ENCODE data around the gene PCDHGA7.
"Not testable (repeated sequence)": the region's sequence is repeated elsewhere in the genome, so short reads cannot be mapped to it uniquely, and the experiment has no call there.

The PCDHGA7 gene

GRCh38 chr5:141369994-141370848 is 12.3 kb upstream of the PCDHGA7 start, which contains the start of gene PCDHGB3:
Gene PCDHGB3 (plus strand): TSS chr5:141370242. CDS start chr5:141370395, 153 bp downstream.
- no peak for DNase-seq

- DNase-seq = no peak
Observed at GRCh38 chr5:141371572-141372475, 10.7 kb upstream of the PCDHGA7 start.

- DNase-seq = no peak
Observed at GRCh38 chr5:141373673-141374317, 8.7 kb upstream of the PCDHGA7 start, which contains the start of gene PCDHGA6. Gene PCDHGA6 (plus strand): TSS chr5:141373891. CDS start chr5:141374084, 193 bp downstream.

- no peak for DNase-seq
Observed at GRCh38 chr5:141374627-141375026, 7.9 kb upstream of the PCDHGA7 start.

GRCh38 chr5:141375444-141376155 is 6.9 kb upstream of the PCDHGA7 start:
- DNase-seq = not testable (repeated sequence)

GRCh38 chr5:141383345-141383744 is 803 bp downstream of the PCDHGA7 start:
- DNase-seq = no peak

- DNase-seq = no peak
Observed at GRCh38 chr5:141384471-141385267, 2.1 kb downstream of the PCDHGA7 start.

- DNase-seq = not testable (repeated sequence)
Observed at GRCh38 chr5:141387557-141388311, 5.2 kb downstream of the PCDHGA7 start, which contains the start of gene PCDHGB4. Gene PCDHGB4 (plus strand): TSS chr5:141387698. CDS start chr5:141387885, 187 bp downstream.

- DNase-seq = no peak
Observed at GRCh38 chr5:141388661-141389060, 6.1 kb downstream of the PCDHGA7 start.

- no peak for DNase-seq
Observed at GRCh38 chr5:141389153-141390042, 6.9 kb downstream of the PCDHGA7 start.

- DNase-seq = no peak
Observed at GRCh38 chr5:141392429-141393198, 10.1 kb downstream of the PCDHGA7 start, which contains the start of gene PCDHGA8. Gene PCDHGA8 (plus strand): TSS chr5:141392633. CDS start chr5:141392814, 181 bp downstream.

GRCh38 chr5:141393267-141393666 is 10.7 kb downstream of the PCDHGA7 start:
- no peak for DNase-seq

GRCh38 chr5:141394401-141395187 is 12.1 kb downstream of the PCDHGA7 start:
- not testable (repeated sequence) for DNase-seq

GRCh38 chr5:141397756-141398551 is 15.4 kb downstream of the PCDHGA7 start, which contains the start of gene PCDHGB5:
Gene PCDHGB5 (plus strand): TSS chr5:141397947. CDS start chr5:141398128, 181 bp downstream.
- not testable (repeated sequence) for DNase-seq

GRCh38 chr5:141398608-141399007 is 16.1 kb downstream of the PCDHGA7 start:
- DNase-seq = no peak

GRCh38 chr5:141399555-141400258 is 17.2 kb downstream of the PCDHGA7 start:
- DNase-seq = no peak
